A673 (cell line): ENCODE results near the gene ELAVL3. TPM values are rescaled to one million over a fixed set of nuclear protein-coding genes. Genes with fewer than 3 reads are reported as not detected.
A peak's percentile ranks its signal among the peaks of the same experiment; 100 is the strongest.

Source experiments
- Bru-seq: library from RNA; stranded (reverse); fragments of 400-500 nt; gene quantifications from one replicate; lab custom pipeline; 2021; lab: Mats Ljungman, UMichigan
- BruChase-seq, 2 experiments: library from RNA; stranded (reverse); fragments of 400-500 nt; gene quantifications; one replicate each; lab custom pipeline; 2021; lab: Mats Ljungman, UMichigan
- BruUV-seq: library from RNA; stranded (reverse); fragments of 400-500 nt; replicated peaks from 2 replicates; lab custom pipeline; 2021; lab: Mats Ljungman, UMichigan
- CTCF ChIA-PET: fragments of 300-600 bp; sonication (Branson Sonifier 250); formaldehyde crosslinking; loops from one replicate; lab custom pipeline; 2022; ENCODE audit warnings: antibody characterized with exemption; lab: Charles Lee
- POLR2A ChIA-PET: fragments of 300-600 bp; sonication (Branson Sonifier 250); formaldehyde crosslinking; loops from one replicate; lab custom pipeline; 2022; ENCODE audit warnings: antibody characterized with exemption; ENCODE audit not compliant: low non-redundant PET; lab: Charles Lee
- DNase-seq: peaks from one replicate; pipeline ENCODE4 v3.0.0-alpha.2; 2015; ENCODE audit warnings: low spot score
- H3K27ac ChIP-seq: fragments of 200-600 bp; sonication (generic); 2 replicates; pipeline ENCODE4 v1.5.1; 2016; ENCODE audit warnings: mixed run types, low read depth, mild to moderate bottlenecking, mixed read lengths, antibody characterized with exemption, low read length; ENCODE audit not compliant: poor library complexity, severe bottlenecking
- H3K27me3 ChIP-seq: fragments of 200-600 bp; sonication (generic); replicated peaks from 2 replicates; pipeline ENCODE4 v1.6.1; 2017; ENCODE audit warnings: mixed run types, low read depth, mild to moderate bottlenecking, mixed read lengths, antibody characterized with exemption, low read length; ENCODE audit not compliant: insufficient read depth, poor library complexity
- H3K36me3 ChIP-seq: fragments of 200-600 bp; sonication (generic); 2 replicates; pipeline ENCODE4 v1.6.1; 2016; ENCODE audit warnings: mixed run types, mild to moderate bottlenecking, mixed read lengths, antibody characterized with exemption, low read length; ENCODE audit not compliant: insufficient read depth, poor library complexity, severe bottlenecking
- H3K4me1 ChIP-seq: fragments of 200-600 bp; sonication (generic); 2 replicates; pipeline ENCODE4 v1.6.1; 2017; ENCODE audit warnings: mixed run types, mild to moderate bottlenecking, mixed read lengths, antibody characterized with exemption, low read length; ENCODE audit not compliant: insufficient read depth, poor library complexity, severe bottlenecking
- H3K4me3 ChIP-seq: fragments of 200-600 bp; sonication (generic); 2 replicates; pipeline ENCODE4 v1.5.1; 2016; ENCODE audit warnings: low read depth, mixed run types, mild to moderate bottlenecking, mixed read lengths, low read length; ENCODE audit not compliant: poor library complexity, severe bottlenecking
- H3K9me3 ChIP-seq: fragments of 200-600 bp; sonication (generic); 2 replicates; pipeline ENCODE4 v1.6.1; 2016; ENCODE audit warnings: mixed run types, low read depth, mild to moderate bottlenecking, mixed read lengths, antibody characterized with exemption, low read length; ENCODE audit not compliant: poor library complexity, severe bottlenecking
- EZH2 ChIP-seq: fragments of 200-600 bp; sonication (generic); IDR thresholded peaks from 2 replicates; pipeline ENCODE4 v1.6.1; 2017; ENCODE audit warnings: borderline replicate concordance, low read depth, mild to moderate bottlenecking, mixed read lengths, antibody characterized with exemption, low read length; ENCODE audit not compliant: poor library complexity, severe bottlenecking
- intact Hi-C: fragments of 100-400 bp; cut with micrococcal nuclease; formaldehyde crosslinking; loops from one replicate; pipeline ENCODE4 v1.10.0; 2022; ENCODE audit not compliant: unreplicated experiment
- long read RNA-seq: library from polyadenylated mRNA; stranded (forward); transcript quantifications from one replicate; pipeline ENCODE4 v2.0.0, GENCODE V29; 2022
- total RNA-seq: library from RNA; stranded (reverse); gene quantifications from 2 replicates; pipeline ENCODE4 v1.2.3, GENCODE V29; 2021
- TF ChIP-seq, protein P1 (sequence below): fragments of 300-800, 200-600 bp; sonication (generic); conservative IDR thresholded peaks from 2 replicates; pipeline ENCODE4 v1.5.1; 2017; ENCODE audit warnings: low read depth, mild to moderate bottlenecking, antibody characterized with exemption, low read length, moderate library complexity, mixed read lengths

ELAVL3 gene
- total RNA-seq, result 5.3 TPM in 2 replicates
- Bru-seq, nascent RNA, result percentile 33 among the genes with signal in this experiment
- BruChase-seq, experiment 1, labeled RNA remaining after a 2-hour chase, result percentile 41 among the genes with signal in this experiment
- percentile 54 among the genes with signal in this experiment for BruChase-seq, experiment 2, labeled RNA remaining after a 6-hour chase
- long read RNA-seq, full-length matches to known transcripts, result 1 of 3 reads
- long read RNA-seq, partial matches to known transcripts, result 0 of 3 reads
- long read RNA-seq, other reads (novel, unspliced or antisense), result 2 of 3 reads

DNA sequence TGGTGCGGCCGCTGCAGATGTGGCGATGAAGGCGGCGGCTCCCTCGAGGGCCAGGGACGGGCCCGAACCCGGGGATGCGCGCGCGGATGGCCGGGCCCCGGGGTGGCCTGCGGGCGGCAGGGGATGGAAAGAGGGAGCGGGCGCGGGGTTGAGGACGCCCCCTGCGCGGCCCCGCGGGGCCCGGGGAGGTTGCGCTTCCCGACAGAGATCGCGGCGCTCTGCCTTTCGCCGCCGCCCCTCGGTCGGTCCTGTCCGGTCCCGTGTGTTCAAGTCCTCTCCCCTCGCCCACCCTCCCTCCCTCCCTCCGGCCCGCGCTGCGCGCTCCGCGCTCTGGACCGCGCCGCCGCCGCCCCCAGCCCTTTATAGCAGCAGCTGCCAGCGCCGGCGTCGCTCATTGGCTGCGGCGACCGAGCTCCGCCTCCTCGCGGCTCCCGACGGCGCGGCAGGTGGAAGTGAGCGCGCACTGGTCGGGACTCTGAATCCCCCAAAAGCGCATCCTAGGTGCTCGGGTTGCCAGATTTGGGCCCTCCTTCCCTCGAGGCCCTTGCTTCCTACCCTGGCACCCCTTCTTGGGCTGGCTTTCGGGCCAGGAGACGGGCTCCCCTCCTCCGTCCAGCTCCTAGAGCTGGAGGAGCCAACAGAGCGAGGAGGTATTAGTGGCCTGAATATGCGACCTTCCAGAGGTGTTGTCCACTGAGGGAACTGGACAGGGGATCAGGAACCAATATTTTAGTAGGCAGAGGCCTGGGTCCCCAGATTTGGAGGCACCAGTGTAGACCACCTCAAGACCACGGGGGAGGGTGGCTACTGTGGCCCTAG lies at the start of gene ELAVL3:
Gene ELAVL3 (minus strand): TSS at position 332 of the 819 bp plus-strand sequence. CDS start 438 bp downstream, outside the sequence.
- H3K27ac ChIP-seq, result no peak within 1 kb of the TSS
- peak; percentile 55 for DNase-seq
- intact Hi-C loops, result no loop called here
- POLR2A ChIA-PET, result interaction anchor here (0.6 kb wide), 1 partner anchor 31 kb away, joined by 4 read pairs; no protein-coding TSS in a partner anchor
- peaks cover 21% of the 10 kb centered on the region for H3K4me1 ChIP-seq
- no TSS peak for BruUV-seq
- CTCF ChIA-PET, result interaction anchor here (1.2 to 1.5 kb wide), 2 partner anchors 98 to 187 kb away, joined by 3 to 5 read pairs; no protein-coding TSS in a partner anchor
- TF ChIP-seq, protein P1, sequence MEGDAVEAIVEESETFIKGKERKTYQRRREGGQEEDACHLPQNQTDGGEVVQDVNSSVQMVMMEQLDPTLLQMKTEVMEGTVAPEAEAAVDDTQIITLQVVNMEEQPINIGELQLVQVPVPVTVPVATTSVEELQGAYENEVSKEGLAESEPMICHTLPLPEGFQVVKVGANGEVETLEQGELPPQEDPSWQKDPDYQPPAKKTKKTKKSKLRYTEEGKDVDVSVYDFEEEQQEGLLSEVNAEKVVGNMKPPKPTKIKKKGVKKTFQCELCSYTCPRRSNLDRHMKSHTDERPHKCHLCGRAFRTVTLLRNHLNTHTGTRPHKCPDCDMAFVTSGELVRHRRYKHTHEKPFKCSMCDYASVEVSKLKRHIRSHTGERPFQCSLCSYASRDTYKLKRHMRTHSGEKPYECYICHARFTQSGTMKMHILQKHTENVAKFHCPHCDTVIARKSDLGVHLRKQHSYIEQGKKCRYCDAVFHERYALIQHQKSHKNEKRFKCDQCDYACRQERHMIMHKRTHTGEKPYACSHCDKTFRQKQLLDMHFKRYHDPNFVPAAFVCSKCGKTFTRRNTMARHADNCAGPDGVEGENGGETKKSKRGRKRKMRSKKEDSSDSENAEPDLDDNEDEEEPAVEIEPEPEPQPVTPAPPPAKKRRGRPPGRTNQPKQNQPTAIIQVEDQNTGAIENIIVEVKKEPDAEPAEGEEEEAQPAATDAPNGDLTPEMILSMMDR, result no peak
- peak; percentile 46 for TF ChIP-seq EZH2
- H3K27me3 ChIP-seq, result peaks cover 21% of the 10 kb centered on the region
- H3K4me3 ChIP-seq, result peak within 1 kb of the TSS; percentile 44
- H3K9me3 ChIP-seq, result no peaks in the 10 kb centered on the region
- H3K36me3 ChIP-seq, result no peaks in the 10 kb centered on the region

DNA sequence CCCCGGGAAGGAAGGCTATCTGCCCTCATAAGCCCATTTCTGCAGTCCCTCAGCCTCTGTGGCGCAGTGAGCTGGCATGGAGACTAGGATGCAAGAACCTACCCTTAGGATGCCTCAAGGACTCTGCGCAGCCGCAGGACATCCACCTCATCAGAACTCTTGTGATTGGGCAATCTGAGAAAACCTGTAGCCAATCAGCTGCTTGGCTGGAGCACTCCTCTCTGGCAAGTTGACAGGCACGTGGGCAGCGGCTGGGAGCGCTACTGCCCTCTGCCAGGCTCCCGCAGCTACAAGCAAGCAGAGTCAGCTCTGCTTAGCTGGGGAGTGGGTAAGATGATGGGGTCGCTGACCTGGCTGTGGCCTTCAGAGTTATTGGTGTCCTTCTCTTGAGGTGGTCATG lies 49.6 kb upstream of the ELAVL3 start:
- Histone ChIP-seq H3K36me3 (no peaks in the 10 kb centered on the region), H3K9me3 (no peaks in the 10 kb centered on the region), H3K27me3 (no peaks in the 10 kb centered on the region), H3K27ac (no peak overlapping the region), H3K4me1 (peaks cover 6% of the 10 kb centered on the region), H3K4me3 (no peak overlapping the region)
- CTCF ChIA-PET, result interaction anchor here (0.7 kb wide), 1 partner anchor 15 kb away, joined by 4 read pairs; no protein-coding TSS in a partner anchor
- TF ChIP-seq, protein P1, result peak; percentile 58
- no peak for TF ChIP-seq EZH2
- POLR2A ChIA-PET, result interaction anchor here (0.7 to 0.8 kb wide), 2 partner anchors 11 to 15 kb away, joined by 3 read pairs; no protein-coding TSS in a partner anchor
- BruUV-seq, result no TSS peak
- intact Hi-C loops, result no loop called here
- peak; percentile 94 for DNase-seq

DNA sequence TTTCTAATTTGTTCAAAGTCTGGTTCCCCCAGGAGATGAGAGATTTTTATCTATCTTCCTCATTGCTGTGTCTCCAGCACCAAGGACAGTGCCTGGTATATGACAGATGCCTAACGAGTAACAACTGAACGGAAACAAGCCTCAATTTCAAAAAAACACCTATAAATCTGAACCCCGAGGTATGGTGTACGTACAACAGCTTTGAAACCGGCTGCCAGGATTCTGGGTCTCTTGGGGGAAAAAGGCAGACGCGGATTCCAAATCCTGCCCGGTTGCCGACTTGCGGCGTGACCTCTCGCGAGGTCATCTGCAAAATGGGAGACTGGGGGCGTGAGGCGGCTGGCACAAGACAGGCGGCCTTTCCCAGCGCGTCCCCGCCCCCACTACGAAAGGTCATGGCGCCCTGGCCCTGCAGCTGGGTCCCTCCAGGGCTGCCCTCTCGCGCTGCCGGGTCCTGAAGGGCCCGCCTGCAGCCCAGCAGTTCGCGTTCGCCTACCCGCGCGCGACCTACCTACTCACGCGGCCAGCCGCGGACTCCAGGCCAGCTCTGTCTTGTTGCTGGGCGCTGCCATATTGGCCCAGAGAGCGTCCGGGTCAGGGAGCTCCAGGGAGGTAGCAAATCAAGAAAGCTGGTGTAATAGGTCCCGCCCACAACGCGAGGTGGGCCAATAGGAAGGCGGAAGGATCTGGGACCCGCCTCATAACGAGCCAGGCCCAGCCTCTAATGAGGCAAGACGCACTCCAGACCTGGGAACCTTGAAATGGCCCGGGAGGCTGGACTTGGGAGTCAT lies 47.9 kb upstream of the ELAVL3 start, which contains the start of gene ECSIT:
Gene ECSIT (minus strand): TSS at position 584 of the 791 bp plus-strand sequence. CDS start 9,964 bp downstream, outside the sequence.
- no peak for TF ChIP-seq EZH2
- TF ChIP-seq, protein P1, result no peak
- H3K27me3 ChIP-seq, result no peaks in the 10 kb centered on the region
- TSS peak; percentile 73 for BruUV-seq

More for the DNA sequence above, 47.9 kb upstream of the ELAVL3 start, which contains the start of gene ECSIT:
- H3K9me3 ChIP-seq, result no peaks in the 10 kb centered on the region
- H3K4me3 ChIP-seq, result peak within 1 kb of the TSS; percentile 65
- CTCF ChIA-PET, result interaction anchor here (0.6 kb wide), 1 partner anchor 20 kb away, joined by 6 read pairs; no protein-coding TSS in a partner anchor
- H3K4me1 ChIP-seq, result peaks cover 6% of the 10 kb centered on the region
- no peaks in the 10 kb centered on the region for H3K36me3 ChIP-seq
- DNase-seq, result peak; percentile 98
- intact Hi-C loops, result no loop called here
- peak within 1 kb of the TSS; percentile 75 for H3K27ac ChIP-seq
- POLR2A ChIA-PET, result no interaction called here
